GM19239 (cell line): ENCODE measurements around the gene WIPF3.
A peak's percentile ranks its signal among the peaks of the same experiment; 100 is the strongest.

Source experiments
- DNase-seq: peaks from one replicate; pipeline ENCODE4 v3.0.0; 2011; ENCODE audit warnings: low spot score; ENCODE audit not compliant: insufficient read length
- FAIRE-seq: peaks from 2 replicates; lab custom pipeline; 2011; peaks lifted over from hg19 to GRCh38; lab: Jason Lieb, UNC

WIPF3 gene

GRCh38 chr7:29808075-29808801, 1.9 kb downstream of the WIPF3 start:
- no peak for DNase-seq
- FAIRE-seq: no peak

- DNase-seq: no peak
Measured at GRCh38 chr7:29809533-29810155, 3.3 kb downstream of the WIPF3 start.

DNA sequence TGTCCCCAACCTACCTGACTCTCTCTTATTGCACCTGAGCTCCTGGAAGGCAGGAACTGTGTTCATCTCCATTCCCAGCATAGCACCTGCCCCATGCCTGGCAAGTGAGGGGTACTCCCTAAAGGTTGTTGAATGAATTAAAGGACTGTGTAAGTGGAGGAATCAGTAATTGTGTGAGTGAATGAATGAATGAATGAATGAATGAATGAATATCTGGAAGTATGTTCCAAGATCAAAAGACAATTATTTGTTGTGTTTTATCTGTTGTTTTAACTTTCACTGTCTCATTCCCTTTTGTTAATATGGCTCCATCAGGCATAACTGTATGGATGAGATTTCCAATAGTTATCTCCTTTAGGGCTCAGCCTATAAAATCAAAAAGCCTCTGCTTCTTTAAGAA, 4.0 kb downstream of the WIPF3 start:
- FAIRE-seq (no peak), DNase-seq (no peak)

More at GRCh38 chr7:29809533-29810155, 3.3 kb downstream of the WIPF3 start:
- no peak for FAIRE-seq

- DNase-seq: no peak
- no peak for FAIRE-seq
Measured at GRCh38 chr7:29810813-29811482, 4.6 kb downstream of the WIPF3 start.

DNA sequence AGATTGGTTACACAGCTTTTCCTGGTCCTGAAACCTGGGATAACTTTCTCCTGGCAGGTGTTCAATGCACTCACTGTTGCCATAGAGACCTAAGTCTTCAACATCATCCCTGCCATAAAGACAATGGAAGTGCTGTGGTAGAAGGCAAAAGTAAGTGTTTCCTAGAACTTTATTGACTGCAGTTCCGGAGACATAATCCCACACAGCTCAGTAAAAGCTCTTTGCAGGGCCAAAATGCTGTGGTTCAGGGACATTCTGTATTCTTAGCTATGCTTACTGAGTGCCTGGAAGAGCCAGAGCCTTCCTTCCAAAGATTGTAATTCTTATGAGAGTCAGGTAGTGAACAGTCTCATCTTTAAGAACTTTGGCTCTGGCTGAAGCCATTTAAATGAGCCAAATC, 5.3 kb downstream of the WIPF3 start:
- DNase-seq: no peak
- FAIRE-seq: no peak

- no peak for DNase-seq
- no peak for FAIRE-seq
Measured at GRCh38 chr7:29812185-29812876, 6.0 kb downstream of the WIPF3 start.

GRCh38 chr7:29815181-29816105, 9.1 kb downstream of the WIPF3 start:
- no peak for DNase-seq
- no peak for FAIRE-seq

- FAIRE-seq: no peak
Measured at GRCh38 chr7:29818308-29818707, 12.0 kb downstream of the WIPF3 start.

DNA sequence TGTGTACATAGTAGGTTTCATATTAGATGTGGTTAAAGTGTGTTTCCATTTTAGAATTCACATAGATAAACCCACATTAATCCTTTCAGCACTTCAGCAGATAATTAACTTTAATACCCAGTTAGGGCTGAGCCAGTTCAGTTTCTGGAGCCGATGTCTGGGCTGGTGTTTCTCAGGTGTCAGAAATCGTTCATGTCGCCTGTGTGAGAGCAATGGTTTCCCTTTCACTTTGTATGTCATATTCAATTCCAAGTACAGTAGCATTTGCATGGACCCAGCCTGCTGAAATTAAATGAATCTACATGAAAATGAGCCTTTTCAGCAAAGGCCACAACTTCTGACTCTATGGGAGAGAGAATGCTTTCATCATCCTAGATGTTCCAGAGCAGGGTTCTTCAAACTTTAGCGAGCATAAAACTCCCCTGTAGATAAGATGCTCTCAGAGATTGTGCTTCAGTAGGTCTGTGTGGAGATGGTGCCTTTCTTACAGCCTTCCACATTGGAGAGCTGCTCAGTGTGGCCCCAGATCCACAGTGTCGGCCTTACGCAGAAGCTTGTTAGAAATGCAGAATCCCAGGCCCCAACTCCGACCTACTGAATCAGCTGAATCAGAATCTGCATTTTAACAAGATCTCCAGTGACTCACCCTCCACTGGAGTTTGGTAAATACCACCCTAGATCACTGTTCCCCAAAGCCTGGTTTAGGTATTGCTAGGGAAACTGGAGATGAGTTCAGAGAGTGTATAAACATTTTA, 19.6 kb downstream of the WIPF3 start:
- DNase-seq (no peak), FAIRE-seq (peak; percentile 86)

More at GRCh38 chr7:29818308-29818707, 12.0 kb downstream of the WIPF3 start:
- DNase-seq: no peak

GRCh38 chr7:29826530-29826822, 20.2 kb downstream of the WIPF3 start:
- DNase-seq (no peak), FAIRE-seq (no peak)

DNA sequence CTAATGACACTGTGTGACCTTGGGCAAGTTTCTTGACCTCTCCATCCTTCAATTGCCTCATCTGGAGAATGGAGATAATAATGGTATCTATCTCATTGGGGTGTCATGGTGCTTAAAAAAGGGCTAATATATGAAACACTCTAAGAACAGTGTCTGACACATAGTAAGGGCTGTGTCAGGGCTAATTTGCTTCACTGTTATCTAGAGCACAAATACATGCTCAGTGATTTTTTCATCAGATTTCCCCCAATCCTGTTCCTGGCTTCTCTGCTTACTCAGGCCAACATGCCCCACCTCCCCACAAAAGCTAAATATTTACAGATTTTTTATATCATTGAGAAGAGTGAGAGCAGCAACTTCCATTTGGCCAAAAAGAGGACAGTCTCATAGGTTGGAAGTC, 20.6 kb downstream of the WIPF3 start:
- no peak for FAIRE-seq

DNA sequence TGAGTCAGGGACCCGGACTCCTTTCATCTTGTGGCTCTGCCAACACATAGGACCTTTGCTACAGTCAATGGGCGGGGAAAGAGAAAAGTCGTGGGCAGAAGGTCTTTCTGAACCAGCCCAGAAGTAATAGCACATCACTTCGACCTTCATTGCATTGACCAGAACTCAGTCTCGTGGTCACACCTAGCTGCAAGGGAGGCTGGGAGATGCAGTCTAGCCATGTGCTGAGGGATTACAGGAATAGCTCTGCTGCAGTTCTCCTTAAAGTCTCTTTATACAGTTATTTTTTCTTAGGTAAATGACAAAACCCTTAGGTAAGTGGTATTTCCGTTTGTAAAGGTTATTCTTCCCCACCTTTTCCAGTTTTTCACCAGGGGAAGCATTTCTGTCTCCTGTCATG, 25.4 kb downstream of the WIPF3 start:
- no peak for FAIRE-seq
- DNase-seq: no peak

More for the DNA sequence above, 20.6 kb downstream of the WIPF3 start:
- no peak for DNase-seq

DNA sequence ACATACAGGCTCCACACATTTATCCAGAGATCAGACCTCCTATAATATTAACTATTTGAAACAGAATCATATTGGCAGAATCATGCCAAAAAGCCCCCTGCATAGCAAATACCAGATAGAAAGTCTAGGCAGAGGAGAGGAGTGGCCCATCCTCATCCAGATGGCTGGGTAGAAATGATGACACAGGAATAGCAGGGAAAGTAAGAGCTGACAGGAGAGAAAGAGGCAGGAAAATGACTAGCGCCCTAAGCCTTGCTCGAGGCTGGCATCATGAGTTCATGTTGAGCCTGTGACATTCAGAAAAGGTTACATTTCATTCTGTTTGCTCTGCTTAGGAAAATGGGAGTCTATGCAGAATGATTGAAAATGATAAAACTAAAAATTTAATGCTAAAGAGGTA, 27.6 kb downstream of the WIPF3 start:
- no peak for FAIRE-seq
- no peak for DNase-seq

DNA sequence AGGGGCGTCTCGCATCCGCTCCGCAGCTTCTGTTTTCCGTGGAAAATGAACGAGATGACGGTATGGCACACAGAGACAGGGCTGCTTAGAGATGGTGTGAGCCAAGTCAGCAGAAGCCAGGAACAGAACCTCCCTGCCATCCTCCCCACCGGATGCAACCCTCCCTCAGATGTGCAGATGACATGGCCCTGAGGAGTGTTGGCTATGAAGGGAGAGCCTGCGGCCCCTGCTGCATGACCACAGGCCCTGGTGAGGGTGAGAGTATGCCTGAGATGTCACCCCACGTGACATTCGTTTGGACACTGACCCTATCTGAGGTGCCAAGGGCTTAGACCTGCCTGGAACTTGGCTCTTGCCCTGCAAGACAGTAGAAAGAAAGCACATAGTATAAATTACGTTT, 29.4 kb downstream of the WIPF3 start:
- DNase-seq (no peak), FAIRE-seq (no peak)

- DNase-seq (no peak), FAIRE-seq (no peak)
Measured at GRCh38 chr7:29839302-29839701, 33.0 kb downstream of the WIPF3 start.

- no peak for DNase-seq
- FAIRE-seq: no peak
Measured at GRCh38 chr7:29839921-29840320, 33.6 kb downstream of the WIPF3 start.

GRCh38 chr7:29840701-29841100, 34.4 kb downstream of the WIPF3 start:
- no peak for DNase-seq
- no peak for FAIRE-seq

DNA sequence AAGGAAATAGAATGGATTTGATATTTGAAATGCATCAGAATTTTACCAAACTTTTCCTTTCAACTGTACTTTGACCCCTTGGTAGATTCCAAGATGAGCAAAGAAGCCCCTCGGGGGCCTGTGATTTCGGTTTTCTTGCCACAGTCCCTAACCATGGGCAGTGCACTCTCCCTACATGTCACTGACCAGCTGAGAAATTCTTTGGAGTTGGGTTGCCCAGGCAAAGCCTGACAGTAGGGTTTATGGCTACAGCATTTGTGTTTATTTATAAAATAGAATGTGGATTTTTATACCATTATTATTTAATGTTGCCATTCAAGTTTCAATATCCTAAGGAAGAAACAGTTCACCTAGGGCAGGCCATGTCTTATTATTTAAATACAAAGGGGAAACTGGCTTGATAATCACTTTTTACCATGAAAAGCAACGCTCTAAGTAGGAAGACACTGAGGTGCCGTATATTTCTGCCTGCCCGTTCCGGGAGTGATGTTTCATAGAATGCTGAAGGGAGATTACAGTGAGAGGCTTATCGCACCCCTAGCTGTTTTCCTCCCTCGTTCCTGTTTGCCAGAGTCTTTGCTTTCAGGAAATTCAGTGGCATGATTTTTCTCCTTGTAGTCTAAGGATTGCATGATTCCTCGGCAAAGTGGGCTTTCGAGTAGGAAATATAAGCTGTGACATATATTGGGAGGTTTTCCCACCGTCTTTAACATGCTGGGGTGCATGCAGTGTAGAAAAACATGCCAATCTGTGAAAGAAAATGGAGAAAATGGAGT, 35.8 kb downstream of the WIPF3 start:
- FAIRE-seq: no peak
- DNase-seq: no peak

GRCh38 chr7:29843093-29843492, 36.8 kb downstream of the WIPF3 start:
- FAIRE-seq (no peak), DNase-seq (no peak)
